K562 (cell line): ENCODE measurements around the gene LTB4R2. TPM values are rescaled to one million over a fixed set of nuclear protein-coding genes. Genes with fewer than 3 reads are reported as not detected.

Experiments used
- CBX2 ChIP-seq: fragments of 200-600 bp; sonication (generic); IDR thresholded peaks from one replicate; pipeline ENCODE4 v1.6.1; 2012; ENCODE audit warnings: mild to moderate bottlenecking, low read length, inconsistent platforms; ENCODE audit not compliant: insufficient read depth, poor library complexity, severe bottlenecking
- CREB1 ChIP-seq, 2 experiments: sonication (generic) in 1 of 2; formaldehyde crosslinking in 1 of 2; IDR thresholded peaks; 2 replicates each; pipeline versions ENCODE4 v1.6.1 to v1.8.0; 2012 to 2022; ENCODE audit warnings: inconsistent platforms in 1 of 2, mild to moderate bottlenecking in 1 of 2, missing genetic modification reagents in 1 of 2, moderate library complexity in 1 of 2
- EHMT2 ChIP-seq: fragments of 450-650 bp; IDR thresholded peaks from 2 replicates; pipeline ENCODE4 v1.6.1; 2018; ENCODE audit warnings: antibody characterized with exemption
- FIP1L1 ChIP-seq: fragments of 200-400 bp; formaldehyde crosslinking; IDR thresholded peaks from 2 replicates; pipeline ENCODE4 v1.6.1; 2018; ENCODE audit warnings: mild to moderate bottlenecking, low read depth, low read length; ENCODE audit not compliant: poor library complexity, severe bottlenecking
- KDM2B ChIP-seq: fragments of 250-450 bp; sonication (Bioruptor Pico); IDR thresholded peaks from 2 replicates; pipeline ENCODE4 v1.8.0; 2021; ENCODE audit warnings: mild to moderate bottlenecking, moderate library complexity
- KLF6 ChIP-seq: fragments of 250-450 bp; sonication (Bioruptor Pico); IDR thresholded peaks from 2 replicates; pipeline ENCODE4 v1.4.0; 2020; ENCODE audit warnings: mild to moderate bottlenecking, moderate library complexity, borderline replicate concordance
- PREB ChIP-seq: sonication (generic); formaldehyde crosslinking; IDR thresholded peaks from 2 replicates; pipeline ENCODE4 v1.8.1; 2023; ENCODE audit warnings: mild to moderate bottlenecking, missing genetic modification reagents
- SAFB2 ChIP-seq: fragments of 200-400 bp; formaldehyde crosslinking; IDR thresholded peaks from 2 replicates; pipeline ENCODE4 v1.6.1; 2018; ENCODE audit warnings: borderline replicate concordance, low read length, low read depth, moderate library complexity; ENCODE audit not compliant: severe bottlenecking
- SOX6 ChIP-seq: fragments of 450-650 bp; IDR thresholded peaks from 2 replicates; pipeline ENCODE4 v1.6.1; 2014; ENCODE audit warnings: mild to moderate bottlenecking
- SP2 ChIP-seq: IDR thresholded peaks from 2 replicates; pipeline ENCODE4 v1.6.1; 2011; ENCODE audit warnings: mild to moderate bottlenecking, low read depth, low read length, moderate library complexity; ENCODE audit not compliant: poor library complexity, severe bottlenecking; ENCODE audit errors: extremely low read depth
- SREBF1 ChIP-seq: fragments of 150-350 bp; IDR thresholded peaks from 2 replicates; pipeline ENCODE4 v1.6.1; 2014; ENCODE audit warnings: antibody characterized with exemption, low read depth, low read length, borderline replicate concordance
- TCFL5 ChIP-seq: fragments of 250-450 bp; sonication (Bioruptor Pico); conservative IDR thresholded peaks from 2 replicates; pipeline ENCODE4 v1.6.1; 2021; ENCODE audit warnings: mild to moderate bottlenecking, moderate library complexity, matching md5 sums
- TEAD4 ChIP-seq, 2 experiments: sonication (generic) in 1 of 2; formaldehyde crosslinking in 1 of 2; IDR thresholded peaks; 2 replicates each; pipeline versions ENCODE4 v1.6.1 to v1.8.0; 2012 to 2022; ENCODE audit warnings: borderline replicate concordance in 1 of 2, inconsistent platforms in 1 of 2, low read length in 1 of 2, mild to moderate bottlenecking in 1 of 2, missing genetic modification reagents in 1 of 2
- ZBED1 ChIP-seq: IDR thresholded peaks from 2 replicates; pipeline ENCODE4 v1.6.1; 2014
- ZBTB5 ChIP-seq: fragments of 450-650 bp; IDR thresholded peaks from 2 replicates; pipeline ENCODE4 v1.6.1; 2017; ENCODE audit warnings: antibody characterized with exemption
- ZNF140 ChIP-seq: fragments of 250-450 bp; sonication (Bioruptor Pico); IDR thresholded peaks from 2 replicates; pipeline ENCODE4 v1.8.0; 2021; ENCODE audit warnings: moderate library complexity, mild to moderate bottlenecking, inconsistent platforms
- ZNF165 ChIP-seq: fragments of 250-450 bp; sonication (Bioruptor Pico); IDR thresholded peaks from 2 replicates; pipeline ENCODE4 v1.4.0; 2020; ENCODE audit warnings: borderline replicate concordance
- ZNF184 ChIP-seq: sonication (generic); formaldehyde crosslinking; IDR thresholded peaks from 2 replicates; pipeline ENCODE4 v1.5.0; 2020; ENCODE audit warnings: missing genetic modification reagents
- ZNF217 ChIP-seq: sonication (generic); formaldehyde crosslinking; IDR thresholded peaks from 2 replicates; pipeline ENCODE4 v1.8.0; 2022; ENCODE audit warnings: mild to moderate bottlenecking, missing genetic modification reagents
- ZNF354B ChIP-seq: fragments of 250-450 bp; sonication (Bioruptor Pico); IDR thresholded peaks from 2 replicates; pipeline ENCODE4 v1.4.0; 2020
- ZNF518B ChIP-seq: fragments of 250-450 bp; sonication (Bioruptor Pico); IDR thresholded peaks from 2 replicates; pipeline ENCODE4 v1.5.0; 2021; ENCODE audit warnings: mild to moderate bottlenecking, moderate library complexity
- ZNF699 ChIP-seq: fragments of 250-450 bp; sonication (Bioruptor Pico); IDR thresholded peaks from 2 replicates; pipeline ENCODE4 v1.8.0; 2021; ENCODE audit warnings: mild to moderate bottlenecking, moderate library complexity; ENCODE audit not compliant: insufficient replicate concordance
- polyA plus RNA-seq, 8 experiments: library from polyadenylated mRNA; depleted of rRNA in 4 of 8; stranded (reverse) in 5 of 8; unstranded in 3 of 8; fragments of >200 nt; fragmentation: Nextera tagmentation in 2 of 8; fragmentation: Illumina TruSeq in 1 of 8; extraction: Ambion mirVana in 2 of 8; extraction: Trizol in 1 of 8; gene quantifications; 2 replicates each; pipeline versions ENCODE4 v1.2.1 to v1.2.3, GENCODE V29; 2011 to 2014; ENCODE audit warnings: inconsistent platforms in 1 of 8, missing spikeins in 1 of 8
- total RNA-seq, 7 experiments: library from RNA; depleted of rRNA in 6 of 7; stranded (reverse); fragments of >200 nt in 6 of 7; fragmentation: Illumina TruSeq in 2 of 7; extraction: Trizol in 2 of 7; gene quantifications; 2 replicates each; pipeline versions ENCODE4 v1.2.1 to v1.2.3, GENCODE V29; 2011 to 2021; ENCODE audit warnings: low replicate concordance in 1 of 7

The LTB4R2 gene
- total and polyA plus RNA-seq, 9 of the 15 experiments (the other 6 are each of a cell fraction or from before 2014, with no cell fraction given) = 0.03 to 11.6 (median 2.8) TPM; not detected in 1

GRCh38 chr14:24271134-24271833, 38.7 kb upstream of the LTB4R2 start, which contains the start of gene RABGGTA (continued):
- TF ChIP-seq ZBTB5 (no peak), FIP1L1 (peak; percentile 78), SOX6 (peak; percentile 54), ZNF518B (CRISPR knock-in tag) (no peak), EHMT2 (no peak), ZNF699 (no peak), ZBED1 (no peak), ZNF184 (CRISPR knock-in tag) (no peak), ZNF354B (CRISPR knock-in tag) (no peak), ZNF165 (no peak), TEAD4 (IDR thresholded peaks at IDR 0.05; ENCODE audit: low read length) (0 out of 2 replicates have a peak, but pooled peaks have one; percentile 18), TEAD4 (CRISPR knock-in tag; IDR thresholded peaks at IDR 0.05; ENCODE audit: borderline replicate concordance) (no peak), SP2 (peak; percentile 97), KDM2B (no peak), CREB1 (IDR thresholded peaks at IDR 0.05) (peak; percentile 64), CREB1 (CRISPR knock-in tag; IDR thresholded peaks at IDR 0.05) (peak; percentile 28; the same call in 1 of the 2 replicates), TCFL5 (CRISPR knock-in tag) (no peak), PREB (CRISPR knock-in tag) (no peak), KLF6 (CRISPR knock-in tag) (no peak), SAFB2 (no peak), CBX2 (no peak), SREBF1 (no peak), ZNF140 (CRISPR knock-in tag) (no peak), ZNF217 (no peak)
